K562 (cell line): ENCODE results near the gene CPLX1. TPM values are rescaled to one million over a fixed set of nuclear protein-coding genes. Genes with fewer than 3 reads are reported as not detected.

Experiments used
- ATAC-seq: fragments of 200-7000 bp; cut with Tn5 transposase; 3 replicates; pipeline ENCODE4 v1.9.1; 2020; ENCODE audit warnings: moderate library complexity
- BruUV-seq: library from RNA; stranded (reverse); fragments of 400-500 nt; replicated peaks from 2 replicates; lab custom pipeline; 2021; lab: Mats Ljungman, UMichigan
- CTCF ChIA-PET: fragments of 300-600 bp; formaldehyde crosslinking; extraction: SDS; loops from one replicate; lab custom pipeline; 2021; ENCODE audit warnings: low intra/inter-chr PET ratio; lab: Yijun Ruan, JAX
- POLR2A ChIA-PET: fragments of 300-600, 350-650 bp; sonication (Branson Sonifier 250); formaldehyde crosslinking; extraction: SDS; loops from one replicate; lab custom pipeline; 2021; ENCODE audit warnings: antibody characterized with exemption, inconsistent platforms; lab: Yijun Ruan, JAX
- DNase-seq, 4 experiments: peaks; one replicate each; pipeline versions ENCODE4 v3.0.0 to v3.0.0-alpha.2; 2011 to 2018; ENCODE audit warnings: low spot score in 3 of 4, mixed read lengths in 3 of 4; ENCODE audit errors: extremely low read depth in 1 of 4
- FAIRE-seq: peaks from 2 replicates; lab custom pipeline; 2011; peaks lifted over from hg19 to GRCh38; lab: Jason Lieb, UNC
- H2AFZ ChIP-seq: 2 replicates; pipeline ENCODE4 v1.6.0; 2011; ENCODE audit warnings: low read depth, low read length, control low read depth, inconsistent platforms
- H3K27ac ChIP-seq: fragments of 200-600 bp; 3 replicates; pipeline ENCODE4 v1.8.0; 2011; ENCODE audit warnings: low read depth, mild to moderate bottlenecking, control low read depth, inconsistent platforms, low read length, moderate library complexity, mixed read lengths; ENCODE audit errors: extremely low read depth
- H3K27me3 ChIP-seq, 2 experiments: fragments of 300-600 bp in 1 of 2; 2 replicates in 1 of 2; 3 replicates in 1 of 2; pipeline versions ENCODE4 v1.6.0 to v1.8.0; 2011; ENCODE audit warnings: inconsistent platforms in 2 of 2, low read length in 2 of 2, mild to moderate bottlenecking in 1 of 2, mixed read lengths in 1 of 2, moderate library complexity in 1 of 2; ENCODE audit not compliant: control insufficient read depth in 2 of 2, insufficient read depth in 2 of 2
- H3K36me3 ChIP-seq: fragments of 300-600 bp; 3 replicates; pipeline ENCODE4 v1.8.0; 2011; ENCODE audit warnings: mild to moderate bottlenecking, low read length, inconsistent platforms; ENCODE audit not compliant: control insufficient read depth, insufficient read depth
- H3K4me1 ChIP-seq, 2 experiments: fragments of 200-600 bp in 1 of 2; replicated peaks in 1 of 2; 2 replicates in 1 of 2; 3 replicates in 1 of 2; pipeline versions ENCODE4 v1.5.1 to v1.8.0; 2011; ENCODE audit warnings: inconsistent platforms in 2 of 2, low read length in 2 of 2, mild to moderate bottlenecking in 1 of 2, mixed read lengths in 1 of 2, moderate library complexity in 1 of 2; ENCODE audit not compliant: control insufficient read depth in 2 of 2, insufficient read depth in 2 of 2
- H3K4me2 ChIP-seq: 2 replicates; pipeline ENCODE4 v1.6.1; 2011; ENCODE audit warnings: low read length, control low read depth, inconsistent platforms, mixed read lengths; ENCODE audit not compliant: insufficient read depth
- H3K4me3 ChIP-seq: fragments of 200-600 bp; sonication (generic), shearing (Covaris generic); 2 replicates; pipeline ENCODE4 v1.5.1; 2016; ENCODE audit warnings: control low read depth, inconsistent platforms
- H3K79me2 ChIP-seq: fragments of 200-600 bp; 3 replicates; pipeline ENCODE4 v1.8.0; 2011; ENCODE audit warnings: low read length, inconsistent platforms; ENCODE audit not compliant: control insufficient read depth, insufficient read depth
- H3K9ac ChIP-seq, 2 experiments: 2 replicates each; pipeline versions ENCODE4 v1.6.0 to v1.6.1; 2011; ENCODE audit warnings: low read depth in 2 of 2, low read length in 2 of 2, control low read depth in 1 of 2, inconsistent platforms in 1 of 2, mild to moderate bottlenecking in 1 of 2, mixed read lengths in 1 of 2; ENCODE audit not compliant: insufficient read depth in 1 of 2
- H3K9me1 ChIP-seq: one replicate; pipeline ENCODE4 v1.6.0; 2011; ENCODE audit warnings: inconsistent platforms, mild to moderate bottlenecking, low read length, moderate library complexity; ENCODE audit not compliant: control insufficient read depth, insufficient read depth
- H3K9me3 ChIP-seq: replicated peaks from 2 replicates; pipeline ENCODE4 v1.5.1; 2011; ENCODE audit warnings: low read depth, low read length, inconsistent platforms; ENCODE audit not compliant: control insufficient read depth, insufficient read depth
- H4K20me1 ChIP-seq: replicated peaks from 2 replicates; pipeline ENCODE4 v1.6.1; 2011; ENCODE audit warnings: low read length, inconsistent platforms, mixed read lengths; ENCODE audit not compliant: control insufficient read depth, insufficient read depth
- ARID2 ChIP-seq: fragments of 450-650 bp; IDR thresholded peaks from 2 replicates; pipeline ENCODE4 v1.6.1; 2017; ENCODE audit warnings: antibody characterized with exemption, mild to moderate bottlenecking
- MIER1 ChIP-seq: fragments of 450-650 bp; IDR thresholded peaks from 2 replicates; pipeline ENCODE4 v1.6.1; 2016; ENCODE audit warnings: antibody characterized with exemption, mild to moderate bottlenecking, low read depth
- MYC ChIP-seq, 2 experiments: fragments of 250-450 bp in 1 of 2; sonication (Bioruptor Pico) in 1 of 2; IDR thresholded peaks; 2 replicates each; pipeline versions ENCODE4 v1.5.1 to v1.6.1; 2012 to 2021; ENCODE audit warnings: low read depth in 2 of 2, borderline replicate concordance in 1 of 2, improper control_type of control experiment in 1 of 2, low read length in 1 of 2, mild to moderate bottlenecking in 1 of 2, moderate library complexity in 1 of 2
- ZBTB33 ChIP-seq: sonication (generic); formaldehyde crosslinking; IDR thresholded peaks from 2 replicates; pipeline ENCODE4 v1.8.1; 2023; ENCODE audit warnings: mild to moderate bottlenecking, missing genetic modification reagents
- WGBS: fragments of 100-300 bp; shearing (Covaris generic); methylation state at CpG from one replicate; pipeline ENCODE4 v1.1.6; 2016; ENCODE audit warnings: low coverage, mixed read lengths; ENCODE audit not compliant: insufficient coverage; ENCODE audit errors: missing lambda C conversion rate; 5-methylcytosine and 5-hydroxymethylcytosine counted together
- in situ Hi-C: fragments of 300-500 bp; cut with MboI; formaldehyde crosslinking; loops from 4 replicates; pipeline ENCODE4 v1.15.0; 2018; ENCODE audit warnings: inconsistent platforms, mixed read lengths
- intact Hi-C: fragments of 100-400 bp; cut with micrococcal nuclease; formaldehyde crosslinking; loops from 2 replicates; pipeline ENCODE4 v1.14.2; 2022
- polyA plus RNA-seq, 8 experiments: library from polyadenylated mRNA; depleted of rRNA in 4 of 8; stranded (reverse) in 5 of 8; unstranded in 3 of 8; fragments of >200 nt; fragmentation: Nextera tagmentation in 2 of 8; fragmentation: Illumina TruSeq in 1 of 8; extraction: Ambion mirVana in 2 of 8; extraction: Trizol in 1 of 8; gene quantifications; 2 replicates each; pipeline versions ENCODE4 v1.2.1 to v1.2.3, GENCODE V29; 2011 to 2014; ENCODE audit warnings: inconsistent platforms in 1 of 8, missing spikeins in 1 of 8
- total RNA-seq, 7 experiments: library from RNA; depleted of rRNA in 6 of 7; stranded (reverse); fragments of >200 nt in 6 of 7; fragmentation: Illumina TruSeq in 2 of 7; extraction: Trizol in 2 of 7; gene quantifications; 2 replicates each; pipeline versions ENCODE4 v1.2.1 to v1.2.3, GENCODE V29; 2011 to 2021; ENCODE audit warnings: low replicate concordance in 1 of 7

The CPLX1 gene
- total and polyA plus RNA-seq, 9 of the 15 experiments (the other 6 are each of a cell fraction or from before 2014, with no cell fraction given), result 0.03 to 3.3 (median 0.17) TPM; not detected in 2

- TF ChIP-seq ZBTB33 (no peak), ARID2 (no peak)
- TF ChIP-seq, all 486 proteins: peak for 0
These were observed 2.7 kb downstream of the CPLX1 start (continued) for GRCh38 chr4:823176-823760.

- no peaks in the 10 kb centered on the region; the same call in 1 of the 2 replicates for H4K20me1 ChIP-seq
- H3K4me3 ChIP-seq, result no peak overlapping the region
- intact Hi-C loops (no loop called here), in situ Hi-C loops (no loop called here)
- peaks cover 0 to 52% of the 10 kb centered on the region in 2 experiments; a peak in 3 of 5 replicates for H3K4me1 ChIP-seq
- DNase-seq, result no peak
- 20% methylated on average over 20 of the region's 24 CpGs for WGBS
- ChIA-PET CTCF (no interaction called here), POLR2A (no interaction called here)
- no peaks in the 10 kb centered on the region for H3K79me2 ChIP-seq
- ATAC-seq, result no peak
- H2AFZ ChIP-seq, result no peak overlapping the region
- no peaks in the 10 kb centered on the region for H3K36me3 ChIP-seq
- no peak for FAIRE-seq
- TF ChIP-seq MIER1 (peak; percentile 61; the same call in 1 of the 2 replicates), MYC (IDR thresholded peaks at IDR 0.05; ENCODE audit: low read depth, low read length) (no peak), MYC (CRISPR knock-in tag; IDR thresholded peaks at IDR 0.05; ENCODE audit: borderline replicate concordance, low read depth) (no peak)
- no peak overlapping the region for H3K9ac ChIP-seq
- no peak overlapping the region for H3K27ac ChIP-seq
- no peaks in the 10 kb centered on the region for H3K9me1 ChIP-seq
- peaks cover 20 to 70% of the 10 kb centered on the region in 2 experiments; a peak in 3 of 5 replicates for H3K27me3 ChIP-seq
- H3K4me2 ChIP-seq, result no peak overlapping the region
- no peaks in the 10 kb centered on the region for H3K9me3 ChIP-seq
- BruUV-seq, result no TSS peak
These were observed 3.4 kb downstream of the CPLX1 start for GRCh38 chr4:822361-823175.
